ENCODE results near the gene CFHR1. TPM values are rescaled to one million over a fixed set of nuclear protein-coding genes. Genes with fewer than 3 reads are reported as not detected.
"Not testable (repeated sequence)": the region's sequence is repeated elsewhere in the genome, so short reads cannot be mapped to it uniquely, and the experiment has no call there.

CFHR1 gene
- total and polyA plus RNA-seq, 2 of the 13 experiments (the other 11 are each of a cell fraction or from before 2014, with no cell fraction given): not detected

- no peak for TF ChIP-seq NR0B2 (CRISPR knock-in tag; IDR thresholded peaks at IDR 0.05)
- no peak for TF ChIP-seq ZNF3 (CRISPR knock-in tag; IDR thresholded peaks at IDR 0.05)
- no peak for TF ChIP-seq ZBTB39 (CRISPR knock-in tag; IDR thresholded peaks at IDR 0.05)
- TF ChIP-seq ZNF746 (CRISPR knock-in tag; IDR thresholded peaks at IDR 0.05): no peak
- no peak for TF ChIP-seq ZNF580 (CRISPR knock-in tag; IDR thresholded peaks at IDR 0.05; ENCODE audit: borderline replicate concordance, low read depth)
These were observed 40.4 kb upstream of the CFHR1 start (continued) for GRCh38 chr1:196779093-196779492.

GRCh38 chr1:196791252-196791651 is 28.3 kb upstream of the CFHR1 start:
- H4K20me1 ChIP-seq (ENCODE audit: insufficient read depth, low read length); intact Hi-C loops (cut with micrococcal nuclease; ENCODE audit: unreplicated experiment); H3K27ac ChIP-seq (ENCODE audit: extremely low read length, insufficient read depth, low read length); ATAC-seq; H3K4me3 ChIP-seq (replicated peaks in 1 of 3; ENCODE audit: insufficient read depth in 1 of 3, low read depth in 2 of 3, low read length in 3 of 3); CTCF ChIA-PET (ENCODE audit: low intra/inter-chr PET ratio, low total read pairs); H3K9ac ChIP-seq (ENCODE audit: insufficient read depth, low read depth, low read length); H3K27me3 ChIP-seq (ENCODE audit: control insufficient read depth in 1 of 2, insufficient read depth in 2 of 2, low read length in 2 of 2); FAIRE-seq; H3K9me3 ChIP-seq (ENCODE audit: low read length); DNase-seq (ENCODE audit: low spot score); H3K4me1 ChIP-seq (ENCODE audit: insufficient read depth, low read length); BruUV-seq (replicated peaks); POLR2A ChIA-PET; H3K79me2 ChIP-seq (ENCODE audit: insufficient read depth, low read length); H2AFZ ChIP-seq (ENCODE audit: low read length); in situ Hi-C loops (cut with HindIII; ENCODE audit: extremely low pct_ligation_motif_present, low pct_unique_long_range_greater_than_20kb); H3K36me3 ChIP-seq (replicated peaks in 1 of 2; ENCODE audit: control insufficient read depth in 1 of 2, insufficient read depth in 2 of 2, low read length in 2 of 2); H3K4me2 ChIP-seq (ENCODE audit: low read depth, low read length): not testable (repeated sequence)
- no CpG with 5 or more reads among the region's 1 CpG for WGBS (ENCODE audit: low lambda C conversion rate)

- H4K20me1 ChIP-seq (ENCODE audit: insufficient read depth, low read length); POLR2A ChIA-PET; ATAC-seq; in situ Hi-C loops (cut with HindIII; ENCODE audit: extremely low pct_ligation_motif_present, low pct_unique_long_range_greater_than_20kb); H3K9me3 ChIP-seq (ENCODE audit: low read length); H3K27me3 ChIP-seq (ENCODE audit: control insufficient read depth in 1 of 2, insufficient read depth in 2 of 2, low read length in 2 of 2); H3K9ac ChIP-seq (ENCODE audit: insufficient read depth, low read depth, low read length); H3K36me3 ChIP-seq (replicated peaks in 1 of 2; ENCODE audit: control insufficient read depth in 1 of 2, insufficient read depth in 2 of 2, low read length in 2 of 2); FAIRE-seq; H3K27ac ChIP-seq (ENCODE audit: extremely low read length, insufficient read depth, low read length); H3K4me3 ChIP-seq (replicated peaks in 1 of 3; ENCODE audit: insufficient read depth in 1 of 3, low read depth in 2 of 3, low read length in 3 of 3); CTCF ChIA-PET (ENCODE audit: low intra/inter-chr PET ratio, low total read pairs); BruUV-seq (replicated peaks); DNase-seq (ENCODE audit: low spot score); H3K4me1 ChIP-seq (ENCODE audit: insufficient read depth, low read length); H2AFZ ChIP-seq (ENCODE audit: low read length); H3K79me2 ChIP-seq (ENCODE audit: insufficient read depth, low read length); intact Hi-C loops (cut with micrococcal nuclease; ENCODE audit: unreplicated experiment); H3K4me2 ChIP-seq (ENCODE audit: low read depth, low read length): not testable (repeated sequence)
- WGBS (ENCODE audit: low lambda C conversion rate): 0% methylated on average over 1 of the region's 4 CpGs
These were observed 25.4 kb upstream of the CFHR1 start for GRCh38 chr1:196794103-196794502.

Data from HepG2 (cell line).